Measurements from ENCODE around the gene NRG3.

Gene NRG3

GRCh38 chr10:82402906-82403401, 528.0 kb downstream of the NRG3 start:
- no peak for DNase-seq

GRCh38 chr10:82409671-82410070, 534.7 kb downstream of the NRG3 start:
- no peak for DNase-seq

DNA sequence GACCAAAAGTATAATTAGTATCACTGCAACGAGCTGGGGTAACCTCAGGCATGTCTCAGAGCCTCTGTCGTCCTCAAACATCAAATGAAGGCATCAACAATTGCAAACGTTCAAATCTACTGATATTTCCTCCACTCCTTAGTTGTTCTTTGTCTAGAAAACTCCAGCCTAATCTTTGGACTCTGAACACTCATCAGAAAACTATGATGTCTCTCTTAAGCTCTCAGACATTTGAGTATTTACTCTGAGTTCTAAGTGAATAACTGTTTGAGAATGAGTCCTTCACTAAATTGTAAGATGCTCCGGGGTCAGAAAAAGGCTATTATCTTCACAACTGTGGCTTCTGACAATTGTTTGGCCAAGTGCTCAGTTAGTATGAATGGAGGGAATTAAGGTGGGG, 536.4 kb downstream of the NRG3 start:
- DNase-seq = no peak

- DNase-seq = no peak
Observed at GRCh38 chr10:82420001-82420400, 545.0 kb downstream of the NRG3 start.

GRCh38 chr10:82429302-82429701, 554.3 kb downstream of the NRG3 start:
- no peak for DNase-seq

GRCh38 chr10:82438277-82438676, 563.3 kb downstream of the NRG3 start:
- DNase-seq = no peak

GRCh38 chr10:82440775-82441174, 565.8 kb downstream of the NRG3 start:
- no peak for DNase-seq

DNA sequence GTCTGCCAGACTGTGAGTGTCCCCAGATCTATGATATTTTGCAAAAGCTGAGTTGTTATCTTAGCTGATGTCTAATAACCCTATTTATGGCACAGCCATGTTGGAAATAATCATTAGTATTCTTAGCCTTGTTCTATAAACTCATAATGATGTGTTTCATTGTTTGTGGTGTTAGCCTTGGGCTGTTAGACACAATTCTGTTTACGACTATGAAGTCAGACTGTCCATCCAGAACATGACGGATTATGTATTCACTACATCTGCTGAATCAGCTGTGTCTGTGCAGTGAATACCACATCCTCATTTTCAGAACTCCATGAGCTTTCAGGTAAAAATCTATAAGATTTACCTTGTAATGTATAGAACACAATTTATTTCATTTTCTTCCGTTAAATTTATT, 577.1 kb downstream of the NRG3 start:
- DNase-seq = no peak

GRCh38 chr10:82452676-82453075, 577.7 kb downstream of the NRG3 start:
- DNase-seq = no peak

GRCh38 chr10:82453678-82454293, 578.8 kb downstream of the NRG3 start:
- no peak for DNase-seq

DNA sequence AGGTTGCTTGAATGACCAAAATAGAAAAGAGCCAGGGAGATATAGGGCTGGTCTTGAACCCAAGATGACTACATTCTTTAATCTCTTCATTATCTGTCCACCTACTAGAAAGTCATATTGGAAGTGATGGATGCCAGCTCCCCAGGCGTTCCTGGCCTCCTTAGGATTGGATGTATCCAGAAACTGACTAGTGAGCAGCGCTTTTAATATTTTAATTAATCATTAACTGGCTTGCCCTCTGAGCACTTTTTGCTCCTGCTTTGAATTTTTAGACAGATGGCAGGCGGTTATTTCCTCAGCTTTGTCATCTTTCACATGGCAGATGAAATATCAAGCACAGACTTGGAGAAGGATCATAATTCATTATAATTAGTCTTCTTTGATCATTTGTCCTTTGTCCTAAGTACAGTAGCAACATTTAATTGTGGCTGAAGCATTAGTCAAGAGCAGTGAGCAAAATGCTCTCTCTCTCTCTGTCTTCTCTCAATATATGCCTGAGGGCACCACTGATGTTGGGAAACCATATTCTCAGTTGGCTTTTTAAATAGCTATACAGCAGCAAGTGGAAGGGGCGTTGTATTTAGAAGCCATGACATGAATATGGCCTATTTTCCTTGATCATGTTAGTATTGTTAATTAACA, 588.0 kb downstream of the NRG3 start:
- DNase-seq = no peak

DNA sequence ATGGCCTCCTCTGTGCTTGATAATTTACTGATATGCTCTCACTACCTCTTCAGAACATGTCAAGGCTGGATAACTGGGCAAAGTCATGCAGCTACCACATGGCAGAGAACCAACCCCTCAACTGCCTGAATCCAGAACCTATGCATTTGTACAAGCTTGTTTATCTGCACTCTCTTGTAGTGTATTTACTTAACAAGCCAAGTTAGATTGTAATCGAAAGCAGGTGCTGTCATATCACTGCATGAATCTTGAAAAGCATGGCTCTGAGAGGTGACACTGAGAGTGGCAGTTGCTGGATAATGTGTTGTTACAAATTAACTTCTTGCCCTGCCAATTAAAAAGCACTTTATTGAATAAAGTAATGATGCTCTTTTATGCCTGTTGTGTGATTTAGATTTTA, 588.6 kb downstream of the NRG3 start:
- no peak for DNase-seq

DNA sequence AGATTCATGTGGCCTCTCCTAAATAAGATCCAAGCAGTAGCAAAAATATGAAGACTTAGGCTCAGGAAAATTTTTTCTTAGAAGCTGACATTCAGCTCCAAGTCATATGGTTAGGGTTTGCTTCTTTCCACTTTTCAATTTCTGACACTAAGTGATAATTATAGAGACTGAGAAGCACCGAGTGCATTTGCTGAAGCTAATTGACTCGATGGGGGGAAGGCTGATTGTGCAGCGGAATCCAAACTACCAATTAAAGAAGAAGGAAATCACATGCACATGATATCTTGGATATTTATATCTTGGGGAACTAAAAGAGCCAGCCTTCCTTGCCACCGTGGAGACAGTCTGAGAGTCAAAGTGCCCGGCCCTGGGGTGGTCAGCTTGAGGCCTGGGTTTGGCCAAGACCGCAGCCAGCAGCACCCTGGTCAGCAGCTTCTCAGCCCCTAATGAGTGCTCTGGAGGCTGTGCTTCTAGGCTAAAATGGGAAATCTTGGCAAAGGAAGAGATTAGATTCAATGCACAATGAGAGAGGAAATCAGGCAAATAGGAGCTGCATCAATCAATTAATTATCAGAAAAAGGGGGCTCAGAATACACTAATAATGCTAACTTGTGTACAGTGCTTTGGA, 589.3 kb downstream of the NRG3 start:
- DNase-seq = no peak

DNA sequence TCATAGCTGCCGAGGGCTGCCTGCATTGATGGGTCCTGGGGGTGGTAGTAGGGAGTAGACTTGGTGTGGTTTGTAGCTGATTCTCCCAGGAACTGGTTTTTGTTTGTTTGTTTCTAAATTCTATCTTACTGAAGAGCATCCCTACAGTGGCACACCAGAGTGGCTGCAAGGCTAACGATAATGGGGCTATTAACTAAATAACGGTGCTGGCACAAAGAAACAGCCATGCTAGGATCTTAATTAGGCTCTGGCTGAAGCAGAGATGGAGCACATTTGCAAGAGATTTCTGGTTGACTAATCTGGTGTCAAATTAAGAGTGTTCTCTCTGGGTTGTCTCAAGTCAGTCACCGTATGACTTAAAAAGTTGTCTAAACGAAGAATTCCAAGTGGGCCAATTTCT, 590.0 kb downstream of the NRG3 start:
- DNase-seq = no peak

DNA sequence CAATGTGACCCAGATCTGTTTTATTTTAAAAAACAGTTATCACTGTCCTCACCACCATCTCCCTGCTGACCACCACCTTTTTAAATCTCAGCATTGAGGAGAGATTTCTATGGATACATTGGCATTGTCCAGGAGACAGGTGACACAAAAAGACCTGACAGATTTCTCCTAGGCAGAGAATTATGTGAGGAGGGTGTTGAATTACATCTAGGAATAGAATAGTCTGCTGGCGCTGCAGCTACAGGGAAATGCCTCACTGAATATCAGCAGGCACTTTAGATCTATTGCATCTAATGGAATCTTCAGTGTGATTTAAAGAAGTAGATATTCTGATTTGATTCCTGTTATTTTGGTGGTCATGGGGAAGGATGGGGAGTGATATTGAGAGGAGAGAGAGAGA, 593.5 kb downstream of the NRG3 start:
- no peak for DNase-seq

DNA sequence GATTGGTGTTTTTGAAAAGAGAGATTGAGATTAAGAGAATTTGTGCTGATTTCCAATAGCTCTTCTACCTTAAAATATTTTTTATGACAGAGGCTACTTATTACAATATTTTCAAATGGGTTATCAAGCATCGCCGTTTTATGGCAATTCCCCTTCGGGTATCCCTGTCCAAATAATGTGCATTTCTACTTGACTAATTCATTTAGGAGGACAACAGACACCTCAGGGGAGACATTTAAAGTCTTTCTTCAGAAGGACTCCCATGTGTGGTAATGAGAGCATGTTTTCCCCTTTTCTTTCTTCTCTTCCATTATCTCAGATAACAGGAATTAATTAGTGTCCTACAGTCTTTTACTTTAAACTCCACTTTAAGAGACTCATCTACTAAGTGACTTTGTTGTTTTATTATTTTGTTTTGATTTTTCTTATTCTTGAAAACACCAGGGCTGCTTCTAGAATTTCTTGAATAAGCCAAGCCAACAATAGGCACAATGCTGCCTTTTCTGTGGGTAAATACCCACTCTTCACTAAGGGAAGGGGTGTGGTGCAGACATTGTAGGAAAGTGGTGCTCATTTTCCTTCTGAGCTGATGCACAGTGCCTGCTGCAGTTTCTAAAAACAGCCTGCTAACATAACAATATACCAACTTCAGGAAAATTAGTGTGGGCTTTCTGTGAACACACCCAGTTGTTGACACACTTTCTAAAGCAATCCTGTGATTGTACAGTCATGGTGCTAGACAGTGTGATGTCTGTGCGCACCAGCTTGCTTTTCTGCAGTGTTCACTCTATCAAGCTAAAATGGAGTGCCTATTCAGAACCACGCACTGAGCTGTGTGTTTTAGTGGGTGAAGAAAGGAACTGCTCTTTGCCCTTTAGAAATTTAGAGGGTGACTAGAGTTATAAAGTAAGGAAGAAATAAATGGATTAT, 597.7 kb downstream of the NRG3 start:
- DNase-seq = no peak

- DNase-seq = no peak
Observed at GRCh38 chr10:82477776-82478175, 602.8 kb downstream of the NRG3 start.

DNA sequence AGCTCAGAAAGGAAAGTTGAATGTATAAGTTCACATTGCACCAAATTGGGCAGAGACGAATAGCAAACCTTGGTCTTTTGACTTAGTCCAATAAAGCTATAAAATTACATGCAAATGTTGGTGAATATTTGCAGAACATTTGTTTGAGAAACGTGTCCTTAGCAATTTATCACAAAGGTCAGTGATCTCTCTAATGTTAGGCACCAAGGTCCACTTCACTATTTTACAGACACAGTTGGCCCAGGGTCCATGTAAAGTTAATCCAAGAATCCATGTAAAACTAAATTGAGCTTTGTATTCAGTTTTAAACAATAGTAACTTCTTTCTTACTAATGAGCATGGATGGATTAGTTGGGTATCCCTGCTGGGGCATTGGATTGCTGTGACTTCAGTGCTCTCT, 617.7 kb downstream of the NRG3 start:
- no peak for DNase-seq

- DNase-seq = no peak
Observed at GRCh38 chr10:82496114-82496513, 621.1 kb downstream of the NRG3 start.

- no peak for DNase-seq
Observed at GRCh38 chr10:82497439-82497838, 622.4 kb downstream of the NRG3 start.

- no peak for DNase-seq
Observed at GRCh38 chr10:82498976-82499375, 624.0 kb downstream of the NRG3 start.

- DNase-seq = no peak
Observed at GRCh38 chr10:82505009-82505408, 630.0 kb downstream of the NRG3 start.

- no peak for DNase-seq
Observed at GRCh38 chr10:82506680-82507376, 631.8 kb downstream of the NRG3 start.

All from stimulated activated CD4-positive, alpha-beta T cell treated with anti-CD3 and anti-CD28 coated beads, Interleukin-12 subunit alpha, Interleukin-12 subunit beta, amount 100 ng/mL, for 4 hours (primary cell).